Sigmoid colon (tissue), 7 donors: ENCODE data around the gene IQCK. TPM values are rescaled to one million over a fixed set of nuclear protein-coding genes. Genes with fewer than 3 reads are reported as not detected.

Experiments
- DNase-seq: peaks from one replicate; pipeline ENCODE4 v3.0.0-alpha.2; 2019
- H3K27ac ChIP-seq, 4 donors: fragments of 200-600 bp; sonication (generic); one replicate each; pipeline ENCODE4 v1.5.1; 2016 to 2019; ENCODE audit warnings: mild to moderate bottlenecking in 1 of 4
- H3K27me3 ChIP-seq, 3 donors: fragments of 200-600 bp; sonication (generic); one replicate each; pipeline ENCODE4 v1.5.1; 2019; ENCODE audit warnings: mild to moderate bottlenecking in 1 of 3
- H3K36me3 ChIP-seq, 4 donors: fragments of 200-600 bp; sonication (generic); one replicate each; pipeline ENCODE4 v1.5.1; 2016 to 2019
- H3K4me1 ChIP-seq, 4 donors: fragments of 200-600 bp; sonication (generic); one replicate each; pipeline ENCODE4 v1.5.1; 2017 to 2019
- H3K4me3 ChIP-seq, 4 donors: fragments of 200-600 bp; sonication (generic); one replicate each; pipeline ENCODE4 v1.5.1; 2017 to 2019; ENCODE audit warnings: mild to moderate bottlenecking in 2 of 4, moderate library complexity in 1 of 4
- H3K9me3 ChIP-seq, 4 donors: fragments of 200-600 bp in 3 of 4; sonication (generic) in 3 of 4; one replicate each; pipeline versions ENCODE4 v1.5.1 to v1.6.1; 2013 to 2019
- CTCF ChIP-seq, 4 experiments: fragments of 450-650 bp in 3 of 4; fragments of 200-600 bp in 1 of 4; IDR thresholded peaks; one replicate each; pipeline ENCODE4 v1.5.1; 2016 to 2019; ENCODE audit warnings: antibody characterized with exemption in 4 of 4, mild to moderate bottlenecking in 3 of 4, moderate library complexity in 2 of 4
- EP300 ChIP-seq, 4 donors: sonication (generic); formaldehyde crosslinking; IDR thresholded peaks; one replicate each; pipeline ENCODE4 v1.6.1; 2017; ENCODE audit warnings: antibody characterized with exemption in 4 of 4
- POLR2A ChIP-seq, 2 donors: fragments of 450-650 bp; IDR thresholded peaks; one replicate each; pipeline ENCODE4 v1.6.1; 2016; ENCODE audit warnings: antibody characterized with exemption in 2 of 2, mild to moderate bottlenecking in 2 of 2, moderate library complexity in 2 of 2
- POLR2AphosphoS5 ChIP-seq, 4 donors: sonication (generic); formaldehyde crosslinking; IDR thresholded peaks; one replicate each; pipeline ENCODE4 v1.6.1; 2017; ENCODE audit warnings: antibody characterized with exemption in 4 of 4
- WGBS, 2 donors: extraction: QIAGEN DNeasy Blood & Tissue Kit; methylation state at CpG; one replicate each; pipeline ENCODE4 v1.1.7; 2013; 5-methylcytosine and 5-hydroxymethylcytosine counted together
- intact Hi-C: fragments of 100-400 bp; cut with DNase I; formaldehyde crosslinking; loops from one replicate; pipeline ENCODE4 v1.15.1; 2023
- polyA plus RNA-seq, 3 donors: library from polyadenylated mRNA; stranded (reverse); fragments of 200-250 nt; gene quantifications; one replicate each; pipeline ENCODE4 v1.2.3, GENCODE V29; 2013
- total RNA-seq, 4 donors: library from RNA; depleted of rRNA; stranded (reverse); fragments of >200 nt; gene quantifications; one replicate each; pipeline ENCODE4 v1.1.0, GENCODE V29; 2016
- donor health status: healthy with polysubstance abuse.
- donor health status: Bipolar disorder and iron deficiency.
- donor health status: healthy.

IQCK gene
- total and polyA plus RNA-seq, 7 donors: 5.1 to 16.6 (median 10.3) TPM

- intact Hi-C loops: no loop called here
- no peaks in the 10 kb centered on the region for H3K4me1 ChIP-seq
- H3K4me3 ChIP-seq: no peak overlapping the region
- no peak for DNase-seq
- TF ChIP-seq POLR2AphosphoS5 (IDR thresholded peaks at IDR 0.05): no peak
- no peak for TF ChIP-seq EP300 (IDR thresholded peaks at IDR 0.05)
- no peak for TF ChIP-seq POLR2A (IDR thresholded peaks at IDR 0.05)
- no peaks in the 10 kb centered on the region for H3K9me3 ChIP-seq
- H3K27ac ChIP-seq: no peak overlapping the region
- no peaks in the 10 kb centered on the region for H3K27me3 ChIP-seq
- no peaks in the 10 kb centered on the region for H3K36me3 ChIP-seq
- 95% methylated on average over 33 of the region's 33 CpGs for WGBS, 2 donors
Observed at GRCh38 chr16:19872179-19872863, 154.2 kb downstream of the IQCK start.

GRCh38 chr16:19872935-19873334 is 154.9 kb downstream of the IQCK start:
- WGBS, 2 donors: 83 to 87% methylated on average over 12 of the region's 12 CpGs
- intact Hi-C loops: no loop called here

GRCh38 chr16:19874026-19874425 is 156.0 kb downstream of the IQCK start:
- Histone ChIP-seq H3K27ac (peak overlapping the region in 1 of 4 donors; percentile 8), H3K4me1 (no peaks in the 10 kb centered on the region), H3K4me3 (no peak overlapping the region), H3K36me3 (no peaks in the 10 kb centered on the region), H3K27me3 (no peaks in the 10 kb centered on the region), H3K9me3 (no peaks in the 10 kb centered on the region)
- DNase-seq: no peak
- WGBS, 2 donors: 78 to 83% methylated on average over 8 of the region's 8 CpGs
- TF ChIP-seq POLR2A (IDR thresholded peaks at IDR 0.05): no peak
- no peak for TF ChIP-seq EP300 (IDR thresholded peaks at IDR 0.05)
- no peak for TF ChIP-seq CTCF (IDR thresholded peaks at IDR 0.05)
- TF ChIP-seq POLR2AphosphoS5 (IDR thresholded peaks at IDR 0.05): no peak
- intact Hi-C loops: no loop called here

More at GRCh38 chr16:19872935-19873334, 154.9 kb downstream of the IQCK start:
- Histone ChIP-seq H3K4me3 (no peak overlapping the region), H3K36me3 (no peaks in the 10 kb centered on the region), H3K9me3 (no peaks in the 10 kb centered on the region), H3K27me3 (no peaks in the 10 kb centered on the region), H3K27ac (no peak overlapping the region), H3K4me1 (no peaks in the 10 kb centered on the region)
- no peak for DNase-seq
- TF ChIP-seq POLR2A (IDR thresholded peaks at IDR 0.05): no peak
- no peak for TF ChIP-seq POLR2AphosphoS5 (IDR thresholded peaks at IDR 0.05)
- TF ChIP-seq EP300 (IDR thresholded peaks at IDR 0.05): no peak
- TF ChIP-seq CTCF (IDR thresholded peaks at IDR 0.05): no peak

- 69 to 79% methylated on average over 18 of the region's 18 CpGs for WGBS, 2 donors
- Histone ChIP-seq H3K4me1 (no peaks in the 10 kb centered on the region), H3K27ac (peak overlapping the region in 1 of 4 donors; percentile 8), H3K4me3 (no peak overlapping the region), H3K36me3 (no peaks in the 10 kb centered on the region), H3K9me3 (no peaks in the 10 kb centered on the region), H3K27me3 (no peaks in the 10 kb centered on the region)
- intact Hi-C loops: no loop called here
- no peak for DNase-seq
- TF ChIP-seq CTCF (IDR thresholded peaks at IDR 0.05) (no peak), POLR2AphosphoS5 (IDR thresholded peaks at IDR 0.05) (no peak), POLR2A (IDR thresholded peaks at IDR 0.05) (no peak)
Observed at GRCh38 chr16:19874851-19875546, 156.9 kb downstream of the IQCK start.

- DNase-seq: no peak
- Histone ChIP-seq H3K27ac (no peak overlapping the region), H3K27me3 (no peaks in the 10 kb centered on the region), H3K4me3 (no peak overlapping the region), H3K36me3 (no peaks in the 10 kb centered on the region), H3K4me1 (no peaks in the 10 kb centered on the region), H3K9me3 (no peaks in the 10 kb centered on the region)
- WGBS, 2 donors: 87 to 94% methylated on average over 6 of the region's 6 CpGs
- intact Hi-C loops: no loop called here
- TF ChIP-seq POLR2AphosphoS5 (IDR thresholded peaks at IDR 0.05): no peak
- TF ChIP-seq POLR2A (IDR thresholded peaks at IDR 0.05): no peak
- no peak for TF ChIP-seq CTCF (IDR thresholded peaks at IDR 0.05)
- TF ChIP-seq EP300 (IDR thresholded peaks at IDR 0.05): no peak
Observed at GRCh38 chr16:19875900-19876299, 157.8 kb downstream of the IQCK start.
